Fibroblast of villous mesenchyme (primary cell): ENCODE results near the gene CDYL. TPM values are rescaled to one million over a fixed set of nuclear protein-coding genes. Genes with fewer than 3 reads are reported as not detected.
A peak's percentile ranks its signal among the peaks of the same experiment; 100 is the strongest.

Experiments
- DNase-seq: peaks from one replicate; pipeline ENCODE4 v3.0.0-alpha.2; 2010; ENCODE audit warnings: low read depth
- H3K4me3 ChIP-seq: 2 replicates; pipeline ENCODE4 v1.5.1; 2011; ENCODE audit warnings: low read depth, mild to moderate bottlenecking, low read length
- total RNA-seq: library from RNA; depleted of rRNA; stranded (reverse); fragments of >200 nt; gene quantifications from 2 replicates; pipeline ENCODE4 v1.2.3, GENCODE V29; 2012
- TF ChIP-seq, protein P1 (sequence below): IDR thresholded peaks from 2 replicates; pipeline ENCODE4 v1.5.1; 2012; ENCODE audit warnings: low read depth, mild to moderate bottlenecking, low read length; ENCODE audit not compliant: insufficient read depth

CDYL gene
- total RNA-seq, 1 donor: 37.1 TPM

DNA sequence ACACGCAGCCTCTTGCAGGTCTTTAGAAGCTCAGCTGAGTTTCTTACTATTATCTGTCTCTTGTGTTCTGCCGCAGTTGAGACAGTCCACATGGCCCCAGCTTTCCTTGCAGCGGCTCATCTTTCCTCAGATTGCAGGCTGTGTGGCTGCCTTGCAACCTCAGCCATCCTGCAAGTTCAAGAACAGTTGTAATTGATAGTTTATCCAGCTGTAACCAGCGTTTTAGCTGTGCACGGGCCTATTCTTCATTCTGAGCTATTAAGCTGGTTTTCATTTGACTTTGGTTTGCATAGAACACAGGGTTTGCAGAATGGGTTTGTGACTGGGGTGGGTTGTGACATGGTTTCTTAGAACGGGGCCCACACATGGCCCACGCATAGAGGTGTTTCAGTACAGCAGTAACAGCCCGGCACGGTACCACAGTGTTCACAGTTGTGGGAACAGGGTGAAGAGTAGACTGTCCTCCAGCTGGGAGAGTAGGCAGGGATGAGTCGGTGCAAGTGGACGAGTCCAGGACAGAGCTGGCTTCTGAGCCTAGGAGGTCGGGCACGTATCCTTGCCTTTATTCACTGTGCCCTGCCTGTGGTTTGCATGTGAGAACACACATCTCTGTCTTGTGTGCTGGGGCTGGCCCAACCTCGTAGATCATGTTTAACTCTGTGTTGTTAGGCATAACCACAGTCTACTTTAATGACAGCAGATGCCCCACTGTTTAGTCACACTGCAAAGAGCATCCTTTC is 138.4 kb downstream of the CDYL start:
- DNase-seq: peak; percentile 83
- no peak overlapping the region for H3K4me3 ChIP-seq
- TF ChIP-seq, protein P1, sequence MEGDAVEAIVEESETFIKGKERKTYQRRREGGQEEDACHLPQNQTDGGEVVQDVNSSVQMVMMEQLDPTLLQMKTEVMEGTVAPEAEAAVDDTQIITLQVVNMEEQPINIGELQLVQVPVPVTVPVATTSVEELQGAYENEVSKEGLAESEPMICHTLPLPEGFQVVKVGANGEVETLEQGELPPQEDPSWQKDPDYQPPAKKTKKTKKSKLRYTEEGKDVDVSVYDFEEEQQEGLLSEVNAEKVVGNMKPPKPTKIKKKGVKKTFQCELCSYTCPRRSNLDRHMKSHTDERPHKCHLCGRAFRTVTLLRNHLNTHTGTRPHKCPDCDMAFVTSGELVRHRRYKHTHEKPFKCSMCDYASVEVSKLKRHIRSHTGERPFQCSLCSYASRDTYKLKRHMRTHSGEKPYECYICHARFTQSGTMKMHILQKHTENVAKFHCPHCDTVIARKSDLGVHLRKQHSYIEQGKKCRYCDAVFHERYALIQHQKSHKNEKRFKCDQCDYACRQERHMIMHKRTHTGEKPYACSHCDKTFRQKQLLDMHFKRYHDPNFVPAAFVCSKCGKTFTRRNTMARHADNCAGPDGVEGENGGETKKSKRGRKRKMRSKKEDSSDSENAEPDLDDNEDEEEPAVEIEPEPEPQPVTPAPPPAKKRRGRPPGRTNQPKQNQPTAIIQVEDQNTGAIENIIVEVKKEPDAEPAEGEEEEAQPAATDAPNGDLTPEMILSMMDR: no peak

DNA sequence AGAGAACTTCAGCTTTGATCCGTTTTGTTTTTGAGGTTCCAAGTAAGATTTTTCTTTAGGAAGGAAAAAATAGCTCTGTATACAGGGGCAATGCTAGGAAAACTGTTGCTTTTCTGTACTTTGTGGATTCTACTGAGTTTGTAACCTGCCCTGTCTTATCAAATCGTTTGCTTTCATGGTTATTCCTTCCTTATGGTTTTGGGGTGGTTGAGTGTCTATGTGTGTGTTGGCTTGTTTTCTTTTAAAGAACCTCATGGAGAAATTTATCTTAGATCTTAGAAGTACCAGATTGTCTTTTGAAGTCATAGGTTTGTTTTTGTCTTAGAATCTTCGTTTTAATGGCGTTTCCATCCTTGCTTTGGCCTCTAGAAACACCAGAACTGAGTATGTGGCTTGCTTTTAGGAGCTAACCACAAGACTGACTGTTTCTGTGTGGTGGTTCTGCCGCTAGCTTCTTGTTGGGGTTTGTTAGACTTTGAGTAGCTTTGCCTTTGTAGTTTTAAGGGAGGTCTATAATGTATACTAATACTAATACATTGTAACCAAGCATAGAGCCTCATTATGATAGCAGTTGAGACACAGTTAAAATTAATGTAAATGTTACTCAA is 140.9 kb downstream of the CDYL start:
- no peak overlapping the region for H3K4me3 ChIP-seq
- TF ChIP-seq, protein P1: no peak
- no peak for DNase-seq

DNA sequence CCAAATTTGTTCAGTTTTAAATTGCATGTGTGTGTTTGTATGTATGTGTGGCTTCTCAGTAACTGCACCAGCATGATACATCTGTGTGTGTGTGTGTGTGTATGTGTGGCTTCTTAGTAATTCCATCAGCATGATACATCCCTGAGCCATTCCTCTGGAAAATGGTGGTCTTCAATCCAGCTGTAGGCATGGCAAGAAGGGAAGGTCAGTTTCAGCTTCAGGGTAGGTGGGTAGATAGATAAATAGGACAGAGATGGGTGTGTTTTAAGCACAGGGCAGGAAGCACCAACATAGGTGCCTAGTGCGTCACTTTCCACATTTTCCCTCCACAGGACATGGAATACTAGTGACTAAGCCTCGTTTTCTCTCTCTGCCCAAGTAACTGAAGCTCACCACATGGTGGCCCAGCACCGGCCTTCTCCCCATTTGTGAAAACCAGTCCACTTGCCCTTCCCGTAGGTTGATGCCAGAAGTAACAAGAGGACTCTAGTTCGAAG is 144.8 kb downstream of the CDYL start:
- no peak overlapping the region for H3K4me3 ChIP-seq
- TF ChIP-seq, protein P1: no peak
- no peak for DNase-seq

DNA sequence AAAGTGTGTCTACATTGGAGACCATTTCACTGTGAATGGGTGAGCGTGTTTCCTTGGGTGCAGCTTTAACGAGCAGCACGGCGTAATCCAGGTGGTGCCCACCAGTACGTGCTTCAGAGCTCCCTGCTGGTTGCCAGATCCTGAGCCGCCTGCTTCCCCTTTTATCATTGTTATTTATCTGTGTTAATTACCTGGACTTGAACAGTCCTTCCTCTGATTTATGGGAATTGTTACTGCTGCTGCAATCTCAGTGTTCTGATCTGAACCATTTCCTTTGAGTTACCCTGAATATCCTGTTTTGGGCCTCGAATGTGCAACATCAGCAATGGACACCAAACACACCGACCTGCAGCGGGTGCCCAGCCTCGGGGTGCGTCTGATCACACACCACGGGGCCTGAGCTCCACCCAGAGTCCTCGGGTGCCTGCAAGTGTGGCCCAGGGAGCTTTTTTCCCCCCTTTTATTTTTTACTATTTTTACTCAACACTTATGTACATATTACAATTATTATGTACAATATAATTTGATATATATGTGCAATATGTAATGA is 146.4 kb downstream of the CDYL start:
- no peak overlapping the region for H3K4me3 ChIP-seq
- DNase-seq: no peak
- TF ChIP-seq, protein P1: no peak

DNA sequence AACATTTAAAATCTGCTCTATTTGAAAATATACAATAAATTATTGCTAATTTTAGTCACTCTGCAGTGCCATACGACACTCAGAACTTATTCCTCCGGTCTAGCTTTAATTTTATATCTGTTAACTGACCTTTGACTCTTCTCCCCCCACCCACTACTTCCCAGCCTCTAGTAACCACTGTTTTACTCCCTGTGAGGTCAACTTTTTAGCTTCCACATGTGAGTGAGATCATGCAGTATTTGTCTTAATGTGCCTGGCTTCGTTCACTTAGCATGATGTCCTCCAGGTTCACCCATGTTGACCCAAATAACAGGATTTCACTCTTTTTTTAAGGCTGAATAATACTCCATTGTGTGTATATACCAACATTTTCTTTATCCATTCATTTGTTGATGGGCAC is 146.9 kb downstream of the CDYL start:
- H3K4me3 ChIP-seq: no peak overlapping the region
- TF ChIP-seq, protein P1: no peak
- no peak for DNase-seq

DNA sequence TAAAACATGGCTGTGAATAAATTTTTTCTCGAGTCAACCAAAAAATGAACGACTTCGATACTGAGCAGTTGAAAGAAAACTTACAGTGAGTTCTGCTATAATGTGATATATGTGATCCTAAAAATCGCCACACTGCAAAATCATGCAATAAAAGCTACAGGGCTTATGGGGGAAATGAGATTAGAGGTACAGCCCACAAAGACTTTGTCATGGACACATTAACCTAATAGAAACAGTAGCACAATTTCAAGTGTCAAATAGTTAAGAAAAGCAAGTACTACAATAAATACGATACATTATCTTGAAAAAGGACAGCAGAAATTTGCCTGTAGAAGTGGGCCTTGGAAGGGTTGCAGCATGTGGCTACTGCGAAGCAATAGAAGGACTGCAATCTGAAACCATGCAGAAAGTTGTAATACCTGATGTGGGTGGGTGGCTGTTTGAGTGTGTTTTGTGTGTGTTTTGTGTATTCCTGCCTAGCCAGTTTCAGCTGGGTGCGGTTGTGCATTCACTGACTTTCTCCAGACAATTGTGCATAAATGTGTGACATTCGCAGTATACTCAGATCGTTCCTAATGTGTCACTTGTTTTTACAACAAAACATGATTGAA is 148.6 kb downstream of the CDYL start:
- TF ChIP-seq, protein P1: no peak
- no peak for DNase-seq
- no peak overlapping the region for H3K4me3 ChIP-seq
